Endometrial microvascular endothelial cells (primary cell): ENCODE results near the gene ANXA6. TPM values are rescaled to one million over a fixed set of nuclear protein-coding genes. Genes with fewer than 3 reads are reported as not detected.

Experiments
- in situ Hi-C: cut with HindIII; loops from 2 replicates; pipeline ENCODE4 v1.10.0; 2017; ENCODE audit warnings: low sequenced_read_pairs, low pct_unique_long_range_greater_than_20kb; ENCODE audit errors: inconsistent ontology term
- total RNA-seq: library from RNA; depleted of rRNA; stranded (reverse); fragments of >200 nt; gene quantifications from one replicate; pipeline ENCODE4 v1.2.3, GENCODE V29; 2015; ENCODE audit errors: inconsistent ontology term

ANXA6 gene
- total RNA-seq, 1 donor from 2014 or later = 311 TPM

DNA sequence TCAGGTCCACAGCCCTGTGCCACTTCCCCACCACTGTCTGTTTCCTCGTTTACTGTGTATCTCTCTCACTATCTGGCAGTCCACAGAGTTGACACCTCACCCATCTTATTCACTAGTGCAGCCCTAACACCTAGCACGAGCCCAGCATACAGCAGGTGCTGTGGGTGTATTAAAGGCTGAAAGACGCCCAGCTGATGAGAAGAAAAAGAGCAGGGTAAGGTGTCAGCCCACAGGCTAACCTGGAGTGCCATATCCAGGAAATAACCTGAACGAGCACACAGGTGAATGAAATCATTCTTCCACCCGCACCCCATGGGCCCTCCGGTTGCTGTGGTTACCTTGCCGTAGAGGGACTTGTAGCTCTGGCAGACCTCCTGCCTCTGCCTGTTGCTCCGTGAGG is 18.6 kb downstream of the ANXA6 start:
- in situ Hi-C loops = no loop called here

DNA sequence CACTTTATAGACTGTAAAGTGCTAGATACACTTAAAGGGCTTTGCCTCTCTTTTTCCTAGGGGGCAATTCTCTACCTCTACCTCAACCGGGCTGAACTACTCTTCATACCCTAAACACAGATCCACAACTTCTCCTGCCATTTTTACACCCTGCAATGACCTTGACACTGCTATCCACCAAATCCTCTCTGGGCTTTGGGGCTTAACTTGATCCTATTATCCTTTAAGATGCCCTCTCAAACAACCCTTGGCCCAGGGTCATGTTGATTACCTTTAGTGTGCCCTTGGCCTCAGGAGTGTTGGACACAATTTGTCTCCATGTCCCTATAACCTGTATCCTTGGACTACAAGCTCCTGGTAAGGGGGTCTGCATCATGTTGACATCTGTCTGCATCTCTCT is 19.5 kb downstream of the ANXA6 start:
- in situ Hi-C loops = no loop called here

DNA sequence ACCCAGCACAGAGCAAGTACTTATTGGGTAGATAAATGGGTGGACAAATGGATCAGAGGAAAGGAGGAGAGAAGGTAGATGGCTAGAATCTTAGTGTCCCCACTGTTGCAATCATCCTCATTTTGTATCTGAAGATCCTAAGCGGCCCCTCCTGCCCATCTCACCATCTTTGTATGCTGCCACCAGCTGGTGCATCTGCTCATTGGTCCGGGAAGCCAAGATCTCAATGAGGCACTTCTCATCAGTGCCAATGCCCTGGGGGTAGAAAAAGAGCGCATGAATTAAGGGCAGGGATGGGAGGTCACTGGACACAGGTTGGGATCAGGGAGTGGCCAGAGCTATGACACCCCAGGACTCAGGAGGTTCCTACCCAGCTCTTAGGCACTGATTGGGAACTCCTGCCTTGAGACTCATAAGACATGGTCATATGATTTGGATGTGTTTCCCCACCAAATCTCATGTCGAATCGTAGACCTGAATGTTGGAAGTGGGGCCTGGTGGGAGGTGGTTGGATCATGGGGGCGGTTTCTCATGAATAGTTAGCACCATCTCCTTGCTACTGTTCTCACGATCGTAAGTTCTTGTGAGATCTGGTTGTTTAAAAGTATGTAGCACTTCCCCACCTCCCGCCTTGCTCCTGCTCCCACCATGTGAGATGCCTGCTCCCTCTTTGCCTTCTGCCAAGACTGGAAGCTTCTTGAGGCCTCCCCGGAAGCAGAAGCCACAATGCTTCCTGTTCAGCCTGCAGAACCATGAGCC is 20.3 kb downstream of the ANXA6 start:
- in situ Hi-C loops = no loop called here

- in situ Hi-C loops = no loop called here
Measured at GRCh38 chr5:151134228-151134627, 23.4 kb downstream of the ANXA6 start.

DNA sequence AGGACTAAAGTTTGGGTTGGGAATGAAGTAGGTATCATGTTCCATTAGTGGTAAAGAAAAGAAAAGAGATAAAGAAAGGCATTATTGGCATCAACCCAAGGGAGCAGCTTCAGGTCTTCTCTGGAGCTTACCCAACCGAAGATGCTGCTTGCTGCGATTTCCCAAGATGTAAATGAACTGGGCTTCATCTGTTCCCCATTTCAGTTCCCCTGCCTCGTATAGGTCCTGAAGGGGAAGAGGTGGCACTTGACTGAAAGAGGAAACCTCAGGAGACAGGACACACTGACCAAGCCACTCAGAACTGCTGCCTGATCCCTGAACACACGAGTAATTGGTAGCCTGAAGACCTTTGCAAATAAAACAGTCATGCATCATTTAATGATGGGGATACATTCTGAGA is 24.6 kb downstream of the ANXA6 start:
- in situ Hi-C loops = no loop called here

- in situ Hi-C loops = no loop called here
Measured at GRCh38 chr5:151130922-151131891, 26.4 kb downstream of the ANXA6 start.

DNA sequence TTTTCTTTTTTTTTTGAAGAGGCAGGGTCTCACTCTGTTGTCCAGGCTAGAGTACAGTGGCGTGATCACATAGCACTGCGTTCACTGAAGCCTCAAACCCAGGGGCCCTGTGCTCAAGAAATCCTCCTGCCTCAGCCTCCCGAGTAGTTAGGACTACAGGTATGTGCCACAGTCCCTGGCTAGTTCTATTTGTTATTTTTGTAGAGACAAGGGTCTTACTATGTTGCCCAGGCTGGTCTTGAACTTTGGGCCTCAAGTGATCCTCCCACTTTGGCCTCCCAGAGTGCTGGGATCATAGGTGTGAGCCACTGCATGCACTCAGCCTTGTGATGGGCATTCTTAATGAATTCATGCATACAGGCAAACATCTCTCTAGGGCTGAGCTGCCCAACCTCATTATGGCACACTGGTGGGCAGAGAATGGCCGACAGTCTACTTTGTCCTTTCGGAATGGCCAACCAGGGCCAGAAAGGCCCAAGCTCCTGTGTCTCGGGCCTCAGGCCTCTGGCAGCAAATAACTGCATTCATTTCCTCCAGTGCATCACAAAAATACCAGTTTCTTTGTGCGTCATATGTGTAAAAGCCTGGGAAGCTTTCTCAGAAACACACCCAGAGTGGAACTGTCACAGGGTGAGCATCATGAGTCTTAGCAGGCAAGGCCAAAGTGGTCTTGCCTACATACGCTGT is 27.2 kb downstream of the ANXA6 start:
- in situ Hi-C loops = no loop called here

DNA sequence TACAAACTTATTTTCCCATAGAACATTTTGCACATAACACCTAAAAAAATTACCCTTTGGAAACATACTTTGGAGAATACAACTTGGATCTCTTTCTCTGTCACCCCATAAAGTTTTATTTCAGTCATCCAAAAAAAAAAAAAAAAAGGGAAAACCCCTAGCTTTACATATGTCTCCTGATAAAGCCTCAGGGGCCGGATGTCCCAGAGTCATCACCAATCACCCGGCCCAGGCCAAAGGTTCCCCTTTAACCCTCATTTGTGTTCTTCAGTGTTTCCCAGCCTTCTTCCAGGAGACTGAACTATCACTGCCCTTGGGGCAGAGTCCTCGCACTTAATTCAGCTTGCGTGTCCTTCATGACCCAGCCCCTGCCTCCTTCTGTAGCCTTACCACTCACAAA is 28.8 kb downstream of the ANXA6 start:
- in situ Hi-C loops = no loop called here

- in situ Hi-C loops = no loop called here
Measured at GRCh38 chr5:151127926-151128325, 29.7 kb downstream of the ANXA6 start.

GRCh38 chr5:151126199-151126645 is 31.4 kb downstream of the ANXA6 start:
- in situ Hi-C loops = no loop called here

- in situ Hi-C loops = no loop called here
Measured at GRCh38 chr5:151125421-151125820, 32.2 kb downstream of the ANXA6 start.

- in situ Hi-C loops = no loop called here
Measured at GRCh38 chr5:151123897-151124751, 33.5 kb downstream of the ANXA6 start.

GRCh38 chr5:151122828-151123227 is 34.8 kb downstream of the ANXA6 start:
- in situ Hi-C loops = no loop called here

DNA sequence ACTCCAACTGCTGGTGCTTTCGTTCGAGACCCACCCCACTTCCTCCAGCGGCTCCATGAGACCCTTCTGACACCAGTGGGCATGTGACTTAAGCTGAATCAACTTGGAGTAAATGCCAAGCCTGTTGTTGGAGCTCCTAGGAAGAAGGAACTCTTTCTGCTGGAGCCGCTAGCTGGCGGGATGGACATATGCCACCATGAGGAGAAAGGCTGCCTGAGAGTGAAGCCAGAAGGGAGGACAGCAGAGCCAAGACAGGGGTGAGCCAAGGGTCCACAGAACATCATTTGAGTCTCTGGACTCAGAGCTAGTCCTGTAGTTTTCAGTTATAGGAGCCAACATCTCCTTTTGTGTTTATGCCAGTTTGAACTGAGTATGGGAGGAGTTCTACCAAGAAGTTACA is 35.9 kb downstream of the ANXA6 start:
- in situ Hi-C loops = no loop called here

DNA sequence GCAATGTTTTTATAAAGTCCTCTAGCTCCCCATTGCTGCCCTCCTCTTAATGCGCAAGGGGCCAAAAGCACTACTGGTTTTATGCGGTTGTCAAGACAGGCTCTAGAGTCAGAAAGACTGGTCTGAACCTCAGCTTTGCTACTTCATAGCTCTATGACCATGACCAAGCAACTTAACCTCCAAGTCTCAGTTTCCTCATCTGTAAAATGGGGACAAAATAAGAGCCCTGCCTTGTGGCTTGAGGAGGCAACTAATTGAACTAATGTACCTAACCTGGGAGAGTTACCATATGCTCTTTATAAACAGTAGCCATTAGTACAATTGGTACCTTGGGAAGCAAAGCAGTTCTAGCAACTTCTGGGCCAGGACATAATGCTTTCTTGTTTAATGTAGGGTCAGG is 36.5 kb downstream of the ANXA6 start:
- in situ Hi-C loops = no loop called here

DNA sequence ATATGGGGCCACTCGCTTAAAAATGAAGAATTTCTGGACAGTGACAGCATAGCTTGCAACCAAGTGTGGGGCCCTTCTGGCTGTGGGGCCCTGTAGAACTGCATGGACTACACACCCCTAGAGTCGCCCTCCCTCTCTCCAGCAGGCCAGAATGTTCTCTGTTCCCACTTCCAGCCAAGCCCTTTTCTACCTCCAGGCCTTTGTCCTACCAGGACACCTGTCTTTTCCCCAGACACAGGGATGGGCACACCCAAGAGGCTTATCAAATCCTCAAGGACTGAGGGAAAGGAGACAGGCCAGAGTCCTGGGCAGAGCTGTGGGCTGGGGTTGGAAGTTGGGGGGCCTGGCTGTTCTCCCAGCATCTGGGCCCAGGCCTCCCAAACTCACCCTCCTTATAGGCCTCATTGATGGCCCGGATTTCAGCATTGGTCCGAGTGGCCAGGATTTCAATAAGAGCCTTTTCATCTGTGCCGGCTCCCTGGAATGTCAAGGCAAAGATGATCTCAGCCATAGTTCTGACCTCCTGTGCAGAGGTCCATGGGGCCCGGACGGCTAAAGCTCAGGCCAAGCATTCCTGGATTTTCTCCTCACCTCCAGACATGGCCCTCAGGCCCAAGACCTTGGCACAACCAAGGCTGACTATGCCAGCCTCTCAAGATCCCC is 38.5 kb downstream of the ANXA6 start:
- in situ Hi-C loops = no loop called here

- in situ Hi-C loops = no loop called here
Measured at GRCh38 chr5:151115272-151115905, 42.2 kb downstream of the ANXA6 start.

- in situ Hi-C loops = no loop called here
Measured at GRCh38 chr5:151113651-151114050, 43.9 kb downstream of the ANXA6 start.
